HG02852 (cell line): ENCODE measurements around the gene CHRNB1.
A peak's percentile ranks its signal among the peaks of the same experiment; 100 is the strongest.
"Not testable (repeated sequence)": the region's sequence is repeated elsewhere in the genome, so short reads cannot be mapped to it uniquely, and the experiment has no call there.

Experiments used
- ATAC-seq: cut with Tn5 transposase; IDR thresholded peaks from one replicate; pipeline ENCODE4 v1.9.1; 2021; ENCODE audit warnings: mild to moderate bottlenecking, moderate library complexity; ENCODE audit not compliant: unreplicated experiment

Gene CHRNB1

DNA sequence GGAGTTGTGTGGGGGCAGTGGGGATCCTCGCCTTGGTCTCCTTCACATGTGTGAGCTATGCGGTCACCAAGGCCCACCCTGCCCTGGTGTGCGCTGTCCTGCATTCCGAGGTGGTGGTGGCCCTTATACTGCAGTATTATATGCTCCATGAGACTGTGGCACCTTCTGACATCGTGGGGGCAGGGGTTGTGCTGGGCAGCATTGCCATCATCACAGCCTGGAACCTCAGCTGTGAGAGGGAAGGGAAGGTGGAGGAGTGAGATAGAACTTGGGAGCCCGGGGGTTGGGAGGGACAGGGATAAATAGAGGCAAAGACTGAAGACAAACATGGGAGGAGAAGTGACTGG is 37.9 kb downstream of the CHRNB1 start:
- not testable (repeated sequence) for ATAC-seq

- ATAC-seq, result peak; percentile 29
Measured at GRCh38 chr17:7483255-7484066, 38.6 kb downstream of the CHRNB1 start.

GRCh38 chr17:7484067-7484918 is 39.4 kb downstream of the CHRNB1 start, which contains the start of gene POLR2A:
TSS of gene POLR2A (plus strand) at chr17:7484366.
- peak; percentile 52 for ATAC-seq

DNA sequence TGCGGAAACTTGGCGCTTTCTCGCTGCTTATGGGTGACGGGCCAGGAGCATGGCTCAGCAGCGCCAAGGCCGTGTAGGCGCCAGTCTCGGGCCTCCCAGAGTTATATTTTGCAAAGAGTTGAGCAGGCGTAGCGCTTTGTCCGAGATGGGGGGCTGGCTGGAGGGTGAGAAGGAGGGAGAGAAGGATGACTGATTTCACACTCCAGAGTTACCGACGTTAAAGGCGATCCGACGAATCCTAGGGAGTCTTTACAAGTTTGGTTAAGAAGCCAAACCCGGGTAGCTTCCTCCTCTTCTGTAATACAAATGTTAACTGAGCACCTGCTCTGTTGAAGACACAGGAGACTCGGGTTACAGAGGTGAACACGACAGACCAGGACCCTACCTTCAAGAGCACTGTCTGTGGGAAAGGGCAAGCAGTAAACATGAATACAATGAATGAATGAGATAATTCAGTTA is 40.1 kb downstream of the CHRNB1 start:
- no peak for ATAC-seq

- ATAC-seq, result no peak
Measured at GRCh38 chr17:7486181-7486580, 41.3 kb downstream of the CHRNB1 start.

- no peak for ATAC-seq
Measured at GRCh38 chr17:7490144-7490543, 45.3 kb downstream of the CHRNB1 start.

- no peak for ATAC-seq
Measured at GRCh38 chr17:7491583-7491982, 46.7 kb downstream of the CHRNB1 start.

GRCh38 chr17:7493941-7494340 is 49.1 kb downstream of the CHRNB1 start:
- no peak for ATAC-seq

DNA sequence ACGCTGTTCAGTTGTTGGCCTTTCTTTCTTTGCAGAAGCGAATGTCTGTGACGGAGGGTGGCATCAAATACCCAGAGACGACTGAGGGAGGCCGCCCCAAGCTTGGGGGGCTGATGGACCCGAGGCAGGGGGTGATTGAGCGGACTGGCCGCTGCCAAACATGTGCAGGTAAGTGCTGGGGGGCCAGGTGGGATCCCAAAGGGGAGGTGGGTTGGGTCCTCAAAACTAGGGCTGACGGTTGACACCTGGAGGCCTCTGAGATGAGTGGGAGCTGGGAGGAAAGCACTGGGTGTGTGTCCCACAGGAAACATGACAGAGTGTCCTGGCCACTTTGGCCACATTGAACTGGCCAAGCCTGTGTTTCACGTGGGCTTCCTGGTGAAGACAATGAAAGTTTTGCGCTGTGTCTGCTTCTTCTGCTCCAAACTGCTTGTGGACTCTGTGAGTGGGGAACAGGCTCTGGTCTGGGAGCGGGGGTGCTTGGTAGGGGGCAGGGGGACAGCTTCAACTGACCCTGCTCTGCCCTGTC is 51.1 kb downstream of the CHRNB1 start:
- ATAC-seq, result no peak

- ATAC-seq, result no peak
Measured at GRCh38 chr17:7496470-7497183, 51.8 kb downstream of the CHRNB1 start.

GRCh38 chr17:7497228-7497627 is 52.4 kb downstream of the CHRNB1 start:
- ATAC-seq, result no peak

DNA sequence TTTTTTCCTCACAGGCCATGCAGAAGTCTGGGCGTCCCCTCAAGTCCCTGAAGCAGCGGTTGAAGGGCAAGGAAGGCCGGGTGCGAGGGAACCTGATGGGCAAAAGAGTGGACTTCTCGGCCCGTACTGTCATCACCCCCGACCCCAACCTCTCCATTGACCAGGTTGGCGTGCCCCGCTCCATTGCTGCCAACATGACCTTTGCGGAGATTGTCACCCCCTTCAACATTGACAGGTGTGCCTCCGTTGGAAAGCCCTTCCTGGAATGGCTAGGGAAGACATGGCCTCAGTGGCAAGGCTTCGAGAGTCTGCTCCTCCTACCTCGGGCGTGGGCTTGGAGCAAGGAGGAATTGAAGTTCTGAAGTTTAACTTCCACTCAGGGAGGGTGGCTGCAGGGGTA is 52.8 kb downstream of the CHRNB1 start:
- ATAC-seq, result no peak

DNA sequence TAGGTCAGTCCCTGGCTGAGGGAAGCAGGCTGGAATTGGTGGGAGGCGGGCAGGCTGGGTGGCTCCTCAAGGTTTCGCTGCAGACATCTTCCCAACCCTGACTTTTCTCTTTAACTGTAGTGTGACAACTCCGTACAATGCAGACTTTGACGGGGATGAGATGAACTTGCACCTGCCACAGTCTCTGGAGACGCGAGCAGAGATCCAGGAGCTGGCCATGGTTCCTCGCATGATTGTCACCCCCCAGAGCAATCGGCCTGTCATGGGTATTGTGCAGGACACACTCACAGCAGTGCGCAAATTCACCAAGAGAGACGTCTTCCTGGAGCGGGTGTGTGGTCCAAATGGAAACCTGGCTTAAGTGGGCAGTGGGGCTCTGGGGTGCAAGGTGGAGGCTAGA is 54.3 kb downstream of the CHRNB1 start:
- ATAC-seq, result no peak

- no peak for ATAC-seq
Measured at GRCh38 chr17:7501729-7502128, 56.9 kb downstream of the CHRNB1 start.

DNA sequence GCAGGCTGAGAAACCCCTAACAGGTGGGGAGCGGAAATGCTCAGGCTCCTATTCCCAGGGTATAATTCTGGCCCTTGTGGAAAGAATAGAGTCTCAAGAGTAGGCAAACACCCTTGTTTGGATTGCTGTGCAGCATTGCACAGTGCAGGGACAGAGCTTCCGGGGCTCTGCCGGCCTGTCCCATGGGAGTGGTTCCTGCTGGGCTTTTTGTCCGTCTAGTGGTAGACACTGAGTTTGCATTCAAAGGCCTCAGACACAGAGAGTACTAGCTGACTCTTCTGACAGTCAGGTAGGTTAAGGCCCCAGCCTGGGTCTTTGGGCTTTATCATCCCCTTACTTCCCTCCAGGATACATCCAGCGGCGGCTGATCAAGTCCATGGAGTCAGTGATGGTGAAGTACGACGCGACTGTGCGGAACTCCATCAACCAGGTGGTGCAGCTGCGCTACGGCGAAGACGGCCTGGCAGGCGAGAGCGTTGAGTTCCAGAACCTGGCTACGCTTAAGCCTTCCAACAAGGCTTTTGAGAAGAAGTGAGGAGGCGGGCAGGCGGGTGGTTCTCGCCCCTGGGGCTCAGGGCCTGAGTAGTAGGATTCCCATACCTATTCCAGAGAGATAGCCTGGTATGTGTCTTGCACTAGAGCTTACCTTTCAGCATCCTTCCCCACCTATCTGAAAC is 57.4 kb downstream of the CHRNB1 start:
- ATAC-seq, result no peak

DNA sequence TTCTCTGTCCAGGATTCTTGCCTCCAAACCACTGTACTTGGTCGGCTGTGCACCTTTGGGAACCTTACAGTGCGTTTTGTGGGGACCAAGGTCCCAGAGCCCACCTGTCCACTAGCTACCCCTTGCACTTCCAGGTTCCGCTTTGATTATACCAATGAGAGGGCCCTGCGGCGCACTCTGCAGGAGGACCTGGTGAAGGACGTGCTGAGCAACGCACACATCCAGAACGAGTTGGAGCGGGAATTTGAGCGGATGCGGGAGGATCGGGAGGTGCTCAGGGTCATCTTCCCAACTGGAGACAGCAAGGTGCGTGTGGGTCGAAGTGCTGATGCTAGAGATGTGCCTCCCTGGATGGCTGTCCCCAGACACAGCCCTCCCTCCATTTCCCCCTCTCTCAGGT is 58.1 kb downstream of the CHRNB1 start:
- ATAC-seq, result no peak

- ATAC-seq, result no peak
Measured at GRCh38 chr17:7503521-7503920, 58.7 kb downstream of the CHRNB1 start.
